Measurements from ENCODE around the gene VIL1. TPM values are rescaled to one million over a fixed set of nuclear protein-coding genes. Genes with fewer than 3 reads are reported as not detected.

VIL1 gene
- total RNA-seq, 1 experiment from 2014 or later: 3.0 TPM

GRCh38 chr2:218396688-218397462 is 22.0 kb upstream of the VIL1 start:
- TF ChIP-seq NFE2L1 (CRISPR knock-in tag; IDR thresholded peaks at IDR 0.05) (no peak), NFATC4 (CRISPR knock-in tag; IDR thresholded peaks at IDR 0.05) (no peak), TCF7 (CRISPR knock-in tag; IDR thresholded peaks at IDR 0.05; ENCODE audit: low read depth) (no peak)
- TF ChIP-seq, protein P1, sequence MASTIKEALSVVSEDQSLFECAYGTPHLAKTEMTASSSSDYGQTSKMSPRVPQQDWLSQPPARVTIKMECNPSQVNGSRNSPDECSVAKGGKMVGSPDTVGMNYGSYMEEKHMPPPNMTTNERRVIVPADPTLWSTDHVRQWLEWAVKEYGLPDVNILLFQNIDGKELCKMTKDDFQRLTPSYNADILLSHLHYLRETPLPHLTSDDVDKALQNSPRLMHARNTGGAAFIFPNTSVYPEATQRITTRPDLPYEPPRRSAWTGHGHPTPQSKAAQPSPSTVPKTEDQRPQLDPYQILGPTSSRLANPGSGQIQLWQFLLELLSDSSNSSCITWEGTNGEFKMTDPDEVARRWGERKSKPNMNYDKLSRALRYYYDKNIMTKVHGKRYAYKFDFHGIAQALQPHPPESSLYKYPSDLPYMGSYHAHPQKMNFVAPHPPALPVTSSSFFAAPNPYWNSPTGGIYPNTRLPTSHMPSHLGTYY (CRISPR knock-in tag; IDR thresholded peaks at IDR 0.05): no peak
- TF ChIP-seq, protein P2, sequence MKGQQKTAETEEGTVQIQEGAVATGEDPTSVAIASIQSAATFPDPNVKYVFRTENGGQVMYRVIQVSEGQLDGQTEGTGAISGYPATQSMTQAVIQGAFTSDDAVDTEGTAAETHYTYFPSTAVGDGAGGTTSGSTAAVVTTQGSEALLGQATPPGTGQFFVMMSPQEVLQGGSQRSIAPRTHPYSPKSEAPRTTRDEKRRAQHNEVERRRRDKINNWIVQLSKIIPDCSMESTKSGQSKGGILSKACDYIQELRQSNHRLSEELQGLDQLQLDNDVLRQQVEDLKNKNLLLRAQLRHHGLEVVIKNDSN (CRISPR knock-in tag; IDR thresholded peaks at IDR 0.05): no peak
- POLR2A ChIA-PET: interaction anchor here (1.0 kb wide), 2 partner anchors 9 to 110 kb away, joined by 3 read pairs; no protein-coding TSS in a partner anchor
- H3K4me3 Mint-ChIP-seq: peak overlapping the region; percentile 88
- H3K9me3 Mint-ChIP-seq: no peaks in the 10 kb centered on the region
- peaks cover 29% of the 10 kb centered on the region for H3K4me1 Mint-ChIP-seq
- H3K27ac Mint-ChIP-seq: no peak overlapping the region
- DNase-seq (ENCODE audit: low spot score) (peak; percentile 46), ATAC-seq (no peak)
- H3K36me3 Mint-ChIP-seq: no peaks in the 10 kb centered on the region
- peaks cover 41% of the 10 kb centered on the region for H3K27me3 Mint-ChIP-seq (ENCODE audit: low read depth)
- CTCF ChIA-PET: interaction anchor here (0.6 to 5.1 kb wide), 19 partner anchors 8 to 171 kb away, joined by 3 to 52 read pairs (median 5); partner anchors contain the start of genes AAMP, GPBAR1, PNKD and TMBIM1

DNA sequence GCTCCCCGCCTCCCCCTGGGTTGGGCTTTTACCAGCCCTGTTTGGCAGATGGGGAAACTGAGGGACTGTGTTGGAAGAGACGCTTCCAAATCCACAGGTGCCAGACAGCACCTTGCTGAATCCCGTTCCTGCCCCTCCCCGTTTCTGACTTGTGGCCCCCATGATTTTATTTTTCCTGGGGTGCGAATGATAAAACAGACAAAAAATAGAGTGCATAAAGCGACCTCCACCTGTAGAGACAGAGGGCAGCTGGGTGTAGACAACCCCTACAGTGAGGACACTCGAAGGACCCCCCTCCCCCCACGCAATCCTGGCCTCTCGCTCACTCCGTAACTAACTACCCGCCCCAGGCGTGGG is 21.5 kb upstream of the VIL1 start:
- Mint-ChIP-seq H3K36me3 (no peaks in the 10 kb centered on the region), H3K27ac (no peak overlapping the region), H3K4me3 (peak overlapping the region; percentile 88), H3K27me3 (ENCODE audit: low read depth) (peaks cover 41% of the 10 kb centered on the region), H3K4me1 (peaks cover 29% of the 10 kb centered on the region), H3K9me3 (no peaks in the 10 kb centered on the region)
- ATAC-seq: no peak
- TF ChIP-seq E2F5 (CRISPR knock-in tag; IDR thresholded peaks at IDR 0.05): no peak
- no peak for TF ChIP-seq JAZF1 (CRISPR knock-in tag; IDR thresholded peaks at IDR 0.05)
- TF ChIP-seq MXD4 (CRISPR knock-in tag; IDR thresholded peaks at IDR 0.05; ENCODE audit: borderline replicate concordance): no peak
- TF ChIP-seq HMGXB4 (CRISPR knock-in tag; IDR thresholded peaks at IDR 0.05): no peak
- TF ChIP-seq ZNF263 (CRISPR knock-in tag; IDR thresholded peaks at IDR 0.05; ENCODE audit: low read depth): no peak
- TF ChIP-seq NR2C2 (CRISPR knock-in tag; IDR thresholded peaks at IDR 0.05): no peak
- TF ChIP-seq, protein P3, sequence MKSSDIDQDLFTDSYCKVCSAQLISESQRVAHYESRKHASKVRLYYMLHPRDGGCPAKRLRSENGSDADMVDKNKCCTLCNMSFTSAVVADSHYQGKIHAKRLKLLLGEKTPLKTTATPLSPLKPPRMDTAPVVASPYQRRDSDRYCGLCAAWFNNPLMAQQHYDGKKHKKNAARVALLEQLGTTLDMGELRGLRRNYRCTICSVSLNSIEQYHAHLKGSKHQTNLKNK (CRISPR knock-in tag; IDR thresholded peaks at IDR 0.05): no peak
- ChIA-PET CTCF (interaction anchor here (1.2 to 5.1 kb wide), 5 partner anchors 7 to 126 kb away, joined by 3 to 52 read pairs (median 7); partner anchors contain the start of genes AAMP and PNKD), POLR2A (interaction anchor here (1.0 kb wide), 1 partner anchor 9 kb away, joined by 3 read pairs; no protein-coding TSS in a partner anchor)
- DNase-seq (ENCODE audit: low spot score): no peak

DNA sequence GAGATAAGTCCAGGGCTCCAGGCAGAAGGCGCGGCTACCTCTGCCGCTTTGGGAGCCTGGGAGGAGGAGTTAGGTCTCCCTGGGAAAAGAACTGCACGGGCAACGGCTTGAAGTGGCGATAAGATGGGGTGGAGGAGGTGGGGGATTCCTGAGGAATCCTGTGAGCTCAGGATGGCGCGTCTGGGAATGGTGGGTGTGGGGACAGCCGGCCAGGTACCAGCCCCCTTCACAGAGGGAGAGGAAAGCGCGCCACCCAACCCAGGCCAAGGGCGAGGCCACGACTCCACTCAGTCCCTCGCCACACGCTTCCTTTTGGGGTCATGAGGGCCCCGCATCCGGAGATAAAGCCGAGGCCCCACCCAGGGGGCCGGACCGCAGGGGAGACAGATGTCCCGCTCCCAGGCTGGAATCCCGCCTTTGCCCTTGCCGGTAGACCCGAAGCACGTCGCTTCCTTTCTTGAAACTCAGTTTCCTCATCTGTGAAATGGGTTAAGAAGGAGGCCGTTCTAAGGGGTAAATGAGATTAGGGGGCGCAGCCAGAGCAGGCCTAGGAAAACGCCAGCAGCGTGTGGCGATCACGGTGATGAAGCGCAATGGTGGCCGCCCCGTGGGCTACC is 21.0 kb upstream of the VIL1 start:
- Mint-ChIP-seq H3K4me1 (peaks cover 29% of the 10 kb centered on the region), H3K27ac (no peak overlapping the region), H3K9me3 (no peaks in the 10 kb centered on the region), H3K4me3 (peak overlapping the region; percentile 88), H3K36me3 (no peaks in the 10 kb centered on the region), H3K27me3 (ENCODE audit: low read depth) (peaks cover 41% of the 10 kb centered on the region)
- CTCF ChIA-PET: interaction anchor here (1.2 to 5.1 kb wide), 2 partner anchors 96 to 126 kb away, joined by 3 to 52 read pairs; partner anchors contain the start of genes AAMP and PNKD
- DNase-seq (ENCODE audit: low spot score) (peak; percentile 52), ATAC-seq (peak; percentile 5)
- POLR2A ChIA-PET: interaction anchor here (1.0 kb wide), 1 partner anchor 8 kb away, joined by 3 read pairs; no protein-coding TSS in a partner anchor
- TF ChIP-seq SMAD3 (CRISPR knock-in tag; IDR thresholded peaks at IDR 0.05; ENCODE audit: borderline replicate concordance) (no peak), ZBTB21 (CRISPR knock-in tag; IDR thresholded peaks at IDR 0.05; ENCODE audit: borderline replicate concordance) (no peak), GABPB1 (CRISPR knock-in tag; IDR thresholded peaks at IDR 0.05) (peak; percentile 56; the same call in 1 of the 2 replicates), GTF2I (CRISPR knock-in tag; conservative IDR thresholded peaks at IDR 0.05) (peak; percentile 98), ZBTB43 (CRISPR knock-in tag; IDR thresholded peaks at IDR 0.05) (no peak)
